AG08395 (cell line): ENCODE measurements around the gene KATNAL2.
"Not testable (repeated sequence)": the region's sequence is repeated elsewhere in the genome, so short reads cannot be mapped to it uniquely, and the experiment has no call there.

ENCODE experiments used
- DNase-seq: peaks from one replicate; pipeline ENCODE4 v3.0.0; 2012; ENCODE audit warnings: mixed read lengths, low spot score

KATNAL2 gene

GRCh38 chr18:46939337-46939963 lies 22.0 kb downstream of the KATNAL2 start:
- peak; percentile 67 for DNase-seq

DNA sequence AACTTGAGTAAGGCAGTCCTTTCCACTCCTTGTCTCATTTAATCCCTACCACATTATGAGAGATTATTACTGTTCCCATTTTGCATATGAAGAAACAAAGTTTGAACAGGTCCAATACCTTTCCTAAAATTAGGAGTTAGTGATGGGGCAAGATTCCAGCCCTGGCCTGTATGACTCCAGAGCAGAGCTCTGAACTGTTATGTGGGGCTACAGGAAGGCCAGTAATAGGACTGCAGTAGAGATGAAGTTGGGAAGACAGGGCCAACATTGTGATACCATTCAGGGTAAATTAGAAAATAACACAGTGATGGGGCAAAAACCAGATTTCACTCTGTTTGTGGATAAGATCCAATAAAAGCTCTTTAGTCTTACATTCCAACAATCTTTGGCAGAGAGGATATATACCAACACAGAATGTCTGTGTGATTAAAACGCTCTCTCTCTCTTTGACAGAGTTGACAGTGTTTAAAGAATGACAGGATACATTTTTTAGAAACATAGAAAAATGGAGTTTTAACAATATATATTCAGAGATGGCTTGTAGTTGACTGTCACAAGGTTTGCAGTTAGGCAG lies 22.7 kb downstream of the KATNAL2 start:
- DNase-seq, result no peak

DNA sequence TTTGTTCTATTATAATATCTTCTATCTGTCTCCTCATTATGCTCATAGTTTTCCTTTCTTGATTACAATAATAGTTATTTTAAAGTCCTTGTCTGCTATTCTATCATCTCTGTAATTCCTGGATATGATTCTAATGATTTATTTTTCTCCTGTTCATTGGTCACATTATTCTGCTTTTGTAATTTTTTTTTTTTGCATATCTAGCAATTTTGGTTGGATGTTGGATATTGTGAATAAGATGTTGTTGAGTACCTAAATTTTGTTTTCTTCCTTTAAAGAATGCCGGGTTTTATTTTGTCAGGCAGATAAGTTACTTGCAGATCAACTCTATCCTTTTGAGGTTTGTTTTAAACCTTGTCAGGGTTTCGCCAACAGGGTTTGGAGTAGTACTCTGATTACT lies 25.2 kb downstream of the KATNAL2 start:
- no peak for DNase-seq

GRCh38 chr18:46946656-46947282 lies 29.4 kb downstream of the KATNAL2 start:
- DNase-seq, result peak; percentile 97

DNA sequence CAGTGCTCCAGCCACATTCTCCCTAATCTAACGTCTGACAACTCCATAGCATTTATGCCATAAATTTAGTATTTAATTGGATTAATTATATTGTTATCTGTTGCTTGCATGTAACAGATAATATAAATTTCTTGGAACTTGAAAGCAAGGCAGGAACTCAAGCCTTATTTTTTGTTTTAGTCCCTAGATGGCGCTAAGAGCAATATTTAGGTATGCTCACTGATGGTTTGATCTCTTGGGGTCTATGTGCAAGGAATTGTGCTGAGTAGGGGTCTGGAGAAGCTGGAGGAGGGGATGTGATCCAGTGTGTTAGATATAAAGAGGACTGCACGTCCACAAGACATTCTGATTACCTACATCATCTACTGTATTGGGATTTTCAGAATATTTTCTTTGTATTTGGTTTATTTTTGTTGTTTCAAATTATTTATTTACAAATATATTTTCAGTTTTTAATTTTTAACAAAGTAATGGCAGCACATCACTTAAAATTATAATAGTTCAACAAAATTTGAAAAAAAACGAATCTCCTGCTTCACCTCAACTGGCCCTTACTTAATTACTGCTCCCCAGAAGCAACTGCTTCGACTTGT lies 32.8 kb downstream of the KATNAL2 start:
- peak; percentile 22 for DNase-seq

- DNase-seq, result no peak
Measured at GRCh38 chr18:46953195-46953594, 35.8 kb downstream of the KATNAL2 start.

DNA sequence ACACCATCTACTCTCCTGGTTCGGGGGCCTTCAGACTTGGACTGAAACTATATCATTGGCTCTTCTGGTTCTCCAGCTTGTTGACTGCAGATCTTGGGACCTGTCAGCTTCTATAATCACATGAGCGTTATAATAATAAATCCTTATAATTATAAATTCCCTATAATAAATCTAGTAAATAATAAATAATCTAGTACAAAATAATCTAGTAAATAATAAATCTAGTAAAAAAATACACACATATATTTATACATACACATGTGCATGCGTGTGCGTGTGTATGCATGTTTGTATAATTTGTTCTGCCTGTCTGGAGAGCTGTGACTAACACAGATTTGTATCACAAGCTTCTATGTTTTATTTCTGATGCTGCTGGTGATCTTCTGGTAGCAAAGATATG lies 40.8 kb downstream of the KATNAL2 start:
- no peak for DNase-seq

GRCh38 chr18:46963656-46964578 lies 46.5 kb downstream of the KATNAL2 start:
- not testable (repeated sequence) for DNase-seq

GRCh38 chr18:46964579-46965293 lies 47.3 kb downstream of the KATNAL2 start:
- not testable (repeated sequence) for DNase-seq

GRCh38 chr18:46966266-46966665 lies 48.9 kb downstream of the KATNAL2 start:
- DNase-seq, result not testable (repeated sequence)

DNA sequence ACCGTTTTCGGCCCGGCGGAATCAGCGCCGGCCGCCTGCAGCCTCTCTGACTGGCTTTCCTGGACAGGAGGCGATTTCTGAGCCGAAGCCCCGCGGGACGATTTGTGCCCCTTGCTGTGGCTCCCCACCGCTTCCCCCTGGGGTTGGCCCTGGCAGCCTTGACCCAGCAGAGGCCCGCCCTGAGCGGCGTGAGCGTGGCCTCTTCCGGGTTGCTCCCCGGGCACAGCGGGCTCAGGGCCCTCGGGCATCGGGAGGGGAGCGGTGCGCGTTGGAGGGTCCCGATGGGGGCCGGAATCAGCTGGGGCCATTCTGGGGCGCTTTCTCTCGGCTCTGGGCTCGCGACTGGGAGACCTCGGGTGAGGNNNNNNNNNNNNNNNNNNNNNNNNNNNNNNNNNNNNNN lies 52.1 kb downstream of the KATNAL2 start:
- DNase-seq, result not testable (repeated sequence)

GRCh38 chr18:47019870-47020269 lies 102.5 kb downstream of the KATNAL2 start:
- DNase-seq, result not testable (repeated sequence)

DNA sequence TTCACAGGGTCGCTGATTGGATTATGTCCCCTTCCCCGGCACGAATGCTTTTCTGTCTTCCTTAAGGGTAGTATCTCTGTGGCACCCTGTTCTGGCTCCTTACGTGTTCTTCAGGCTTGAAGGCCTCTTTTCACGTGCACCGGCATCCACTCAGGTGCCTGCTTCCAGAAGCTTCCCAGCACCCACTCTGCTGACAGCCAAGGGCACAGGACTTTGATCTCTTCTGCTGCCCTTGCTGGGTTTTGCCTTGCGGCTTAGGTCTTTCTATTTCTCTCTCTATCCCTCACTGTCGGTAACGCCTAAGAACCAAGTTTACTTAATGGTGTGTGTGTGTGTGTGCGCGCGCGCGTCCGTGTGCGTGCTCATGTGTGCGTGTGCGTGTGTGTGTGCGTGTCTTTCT lies 103.4 kb downstream of the KATNAL2 start:
- not testable (repeated sequence) for DNase-seq

DNA sequence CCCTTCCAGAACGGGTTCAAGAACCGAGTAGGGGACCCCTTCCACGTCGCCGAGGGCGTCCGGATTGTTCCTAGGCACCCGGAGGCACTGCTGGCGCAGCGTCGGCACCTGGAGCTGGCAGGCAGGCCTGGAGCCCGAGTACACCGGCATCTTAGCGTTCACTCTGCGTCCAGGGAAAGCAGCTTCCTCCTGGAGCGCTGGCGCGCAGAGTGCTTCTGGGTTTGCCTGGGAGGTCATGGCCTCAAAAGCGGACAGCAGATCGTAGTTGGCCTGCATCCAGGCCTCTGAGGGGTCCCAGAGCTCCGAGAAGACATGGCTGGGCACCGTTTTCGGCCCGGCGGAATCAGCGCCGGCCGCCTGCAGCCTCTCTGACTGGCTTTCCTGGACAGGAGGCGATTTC lies 105.4 kb downstream of the KATNAL2 start:
- not testable (repeated sequence) for DNase-seq

GRCh38 chr18:47023769-47024465 lies 106.5 kb downstream of the KATNAL2 start:
- not testable (repeated sequence) for DNase-seq

GRCh38 chr18:47025557-47026174 lies 108.3 kb downstream of the KATNAL2 start:
- not testable (repeated sequence) for DNase-seq

DNA sequence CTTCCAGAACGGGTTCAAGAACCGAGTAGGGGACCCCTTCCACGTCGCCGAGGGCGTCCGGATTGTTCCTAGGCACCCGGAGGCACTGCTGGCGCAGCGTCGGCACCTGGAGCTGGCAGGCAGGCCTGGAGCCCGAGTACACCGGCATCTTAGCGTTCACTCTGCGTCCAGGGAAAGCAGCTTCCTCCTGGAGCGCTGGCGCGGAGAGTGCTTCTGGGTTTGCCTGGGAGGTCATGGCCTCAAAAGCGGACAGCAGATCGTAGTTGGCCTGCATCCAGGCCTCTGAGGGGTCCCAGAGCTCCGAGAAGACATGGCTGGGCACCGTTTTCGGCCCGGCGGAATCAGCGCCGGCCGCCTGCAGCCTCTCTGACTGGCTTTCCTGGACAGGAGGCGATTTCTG lies 111.3 kb downstream of the KATNAL2 start:
- not testable (repeated sequence) for DNase-seq

DNA sequence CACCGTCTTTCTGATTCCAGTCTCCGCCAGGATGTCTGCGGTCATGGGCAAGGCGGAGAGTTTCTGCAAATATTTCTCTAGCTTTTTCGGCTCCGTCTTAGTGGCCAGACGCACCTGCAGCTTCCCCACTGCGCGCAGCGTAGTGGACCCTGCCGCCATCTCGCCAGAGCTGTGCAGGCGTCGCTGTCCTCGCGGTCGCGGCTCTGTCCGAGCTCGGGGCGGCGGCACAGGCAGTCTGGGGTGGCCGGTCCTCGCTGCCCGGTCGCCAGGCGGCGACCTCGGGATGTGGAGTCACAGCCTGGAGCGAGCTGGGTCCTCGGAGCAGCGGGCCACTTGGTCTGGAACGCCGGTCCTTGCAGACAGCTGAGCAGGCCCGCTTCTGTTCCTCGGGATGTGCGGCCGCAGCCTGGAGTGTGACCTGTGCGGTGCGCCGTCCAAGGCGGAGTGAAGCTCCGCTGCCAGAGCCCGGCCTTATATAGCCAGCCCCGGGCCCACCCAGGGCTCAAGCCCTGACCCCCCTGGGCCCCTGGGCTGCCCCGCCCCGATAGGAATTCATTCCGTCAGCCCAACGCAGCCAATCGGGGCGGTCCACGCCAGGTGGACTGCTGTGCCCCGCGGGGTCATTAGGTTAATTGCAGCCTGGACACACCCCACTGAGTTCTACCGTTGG lies 112.4 kb downstream of the KATNAL2 start:
- not testable (repeated sequence) for DNase-seq

DNA sequence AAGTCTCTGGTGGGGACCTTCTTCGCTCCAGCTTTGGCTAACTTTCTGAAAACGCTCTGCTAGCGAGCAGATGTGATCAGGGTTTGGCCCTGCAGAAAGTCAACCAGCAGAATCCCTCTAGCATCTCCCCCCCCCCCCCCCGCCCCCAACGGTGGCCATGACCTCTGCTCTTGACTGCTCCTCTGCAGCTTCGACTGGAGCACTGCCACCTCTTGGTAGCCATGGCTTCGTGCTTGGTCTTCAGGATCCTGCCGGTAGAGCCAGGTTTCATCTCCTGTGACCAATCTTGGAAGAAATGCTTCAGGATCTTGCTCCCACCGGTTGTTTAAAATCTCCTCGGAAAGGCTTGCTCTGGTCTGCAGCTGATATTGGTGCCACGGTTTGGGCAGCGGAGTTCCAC lies 113.5 kb downstream of the KATNAL2 start:
- not testable (repeated sequence) for DNase-seq

- no peak for DNase-seq
Measured at GRCh38 chr18:47032945-47033344, 115.5 kb downstream of the KATNAL2 start.
